OCI-M2 (cell line): ENCODE data around the gene PCSK6.

Experiments used
- DNase-seq: peaks from one replicate; lab custom pipeline; 2025; ENCODE audit not compliant: unreplicated experiment; lab: John Stamatoyannopoulos, UW

PCSK6 gene

DNA sequence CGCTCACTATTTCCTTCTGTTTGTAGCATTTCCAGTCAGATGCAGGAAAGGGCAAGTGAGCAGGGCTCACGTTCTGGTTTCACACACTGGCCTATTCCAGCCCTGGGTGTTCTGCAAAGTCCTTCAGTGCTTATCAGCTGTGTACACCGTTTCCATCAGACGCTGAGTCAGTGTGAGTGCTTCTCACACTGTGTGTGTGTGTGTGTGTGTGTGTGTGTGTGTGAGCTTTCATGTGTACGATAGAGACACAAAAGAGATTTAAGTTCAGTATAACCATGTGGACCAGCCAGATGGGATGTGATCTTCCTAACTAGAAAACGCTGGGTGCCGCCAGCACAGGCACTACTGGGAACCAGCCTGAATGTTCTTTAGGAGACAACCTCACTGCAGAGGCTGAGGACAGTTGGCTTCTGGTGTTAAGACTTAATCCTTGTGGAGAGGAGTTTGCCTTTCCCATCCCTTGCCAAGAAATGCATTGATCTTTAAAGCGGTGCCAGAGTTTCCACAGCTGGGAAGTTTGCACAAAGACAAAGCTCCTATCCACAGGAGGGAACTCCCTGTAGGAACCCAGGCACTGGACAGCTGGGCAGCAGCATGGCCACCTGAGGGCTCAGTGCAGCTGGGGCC is 233.8 kb downstream of the PCSK6 start:
- DNase-seq, result no peak

DNA sequence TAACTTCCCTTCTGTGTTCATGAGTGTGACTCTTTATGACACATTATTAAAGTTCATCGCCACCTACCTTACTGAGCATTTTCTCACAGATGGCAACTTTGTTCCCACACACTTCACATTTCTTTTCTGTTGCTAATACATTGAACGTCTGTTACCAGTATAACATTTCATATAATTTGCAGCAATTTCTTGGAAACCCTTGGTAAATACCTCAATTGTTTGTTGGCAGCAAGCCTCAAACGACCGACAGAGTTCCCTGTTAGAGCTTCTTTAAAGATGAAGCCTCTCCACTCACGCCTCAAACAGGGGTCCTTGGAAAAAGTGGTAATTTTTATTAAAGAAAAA is 234.5 kb downstream of the PCSK6 start:
- no peak for DNase-seq

DNA sequence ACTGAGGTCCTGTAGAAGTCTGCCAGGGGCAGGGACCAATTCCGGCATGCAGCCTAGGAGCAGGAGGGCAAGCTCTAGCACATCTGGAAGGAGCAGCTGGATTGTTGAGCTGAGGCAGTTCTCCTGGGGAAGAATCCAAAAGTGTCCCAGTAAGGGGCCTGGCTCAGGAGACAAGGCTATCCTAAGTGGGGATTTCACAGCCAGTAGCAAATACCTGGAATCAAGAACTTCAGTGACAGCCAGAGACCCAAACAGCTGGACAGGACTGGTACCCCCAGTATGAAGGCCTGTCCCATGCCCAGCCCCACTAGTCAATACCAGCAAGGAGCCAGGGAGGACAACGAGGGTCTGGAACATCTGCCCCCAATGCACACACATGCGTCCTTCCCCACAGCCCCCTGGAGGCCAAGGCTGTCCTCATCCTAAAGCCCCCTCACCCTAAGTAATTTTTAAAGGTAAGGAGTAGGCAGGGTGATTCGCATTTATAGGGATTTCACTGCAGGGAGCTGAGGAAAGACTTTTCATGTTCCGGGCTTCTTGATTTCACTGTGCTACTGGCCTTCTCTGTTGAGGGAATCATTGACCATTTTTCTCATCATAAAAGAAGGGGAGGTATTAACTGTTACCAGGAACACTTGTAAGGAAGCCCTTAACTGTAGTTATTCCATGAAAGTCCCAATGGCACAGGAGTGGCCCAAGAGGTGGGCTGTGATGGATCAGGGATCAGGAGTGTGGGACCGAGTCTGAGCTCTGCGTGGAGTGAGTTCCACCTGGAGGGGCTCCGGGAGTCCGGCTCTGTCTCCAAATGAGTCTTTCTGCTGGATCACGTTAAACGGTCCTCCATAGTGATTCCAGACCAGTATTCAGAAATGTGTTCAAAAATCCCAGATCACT is 235.1 kb downstream of the PCSK6 start:
- no peak for DNase-seq
